Adipocyte (in vitro differentiated cells): Measurements from ENCODE around the gene NQO1.

ENCODE experiments used
- DNase-seq: peaks from one replicate; pipeline ENCODE4 v3.0.0-alpha.2; 2015; ENCODE audit warnings: low read depth
- H3K27me3 ChIP-seq: replicated peaks from 2 replicates; pipeline ENCODE4 v1.7.0; 2013; ENCODE audit warnings: mild to moderate bottlenecking, low read length, moderate library complexity; ENCODE audit not compliant: control insufficient read depth, insufficient read depth
- H3K36me3 ChIP-seq: 2 replicates; pipeline ENCODE4 v1.7.0; 2013; ENCODE audit warnings: low read length, mild to moderate bottlenecking, moderate library complexity; ENCODE audit not compliant: control insufficient read depth, insufficient read depth, severe bottlenecking
- H3K4me1 ChIP-seq: 2 replicates; pipeline ENCODE4 v1.7.0; 2013; ENCODE audit warnings: mild to moderate bottlenecking, low read length, moderate library complexity; ENCODE audit not compliant: control insufficient read depth, insufficient read depth
- H3K4me3 ChIP-seq: 2 replicates; pipeline ENCODE4 v1.7.0; 2013; ENCODE audit warnings: mild to moderate bottlenecking, low read length, moderate library complexity
- H3K9ac ChIP-seq: 2 replicates; pipeline ENCODE4 v1.7.0; 2013; ENCODE audit warnings: mild to moderate bottlenecking, low read length, moderate library complexity
- H3K9me3 ChIP-seq: 2 replicates; pipeline ENCODE4 v1.7.0; 2013; ENCODE audit warnings: mild to moderate bottlenecking, low read length, moderate library complexity; ENCODE audit not compliant: control insufficient read depth

The NQO1 gene

GRCh38 chr16:69662901-69663300 lies 63.5 kb downstream of the NQO1 start:
- H3K9ac ChIP-seq = no peak overlapping the region
- peaks cover 51% of the 10 kb centered on the region for H3K36me3 ChIP-seq
- H3K27me3 ChIP-seq = no peaks in the 10 kb centered on the region
- no peak for DNase-seq
- no peak overlapping the region for H3K4me3 ChIP-seq
- H3K4me1 ChIP-seq = peaks cover 5% of the 10 kb centered on the region
- H3K9me3 ChIP-seq = no peaks in the 10 kb centered on the region

GRCh38 chr16:69660166-69660565 lies 66.2 kb downstream of the NQO1 start:
- no peak overlapping the region for H3K4me3 ChIP-seq
- peaks cover 66% of the 10 kb centered on the region for H3K36me3 ChIP-seq

More at GRCh38 chr16:69660166-69660565, 66.2 kb downstream of the NQO1 start:
- no peaks in the 10 kb centered on the region for H3K9me3 ChIP-seq
- DNase-seq = no peak
- H3K27me3 ChIP-seq = no peaks in the 10 kb centered on the region
- H3K9ac ChIP-seq = no peak overlapping the region
- H3K4me1 ChIP-seq = peaks cover 5% of the 10 kb centered on the region
